Small intestine (tissue), 16 donors: ENCODE measurements around the gene SAT1. TPM values are rescaled to one million over a fixed set of nuclear protein-coding genes. Genes with fewer than 3 reads are reported as not detected.

Source experiments
- DNase-seq, 2 donors: peaks; one replicate each; pipeline versions ENCODE4 v3.0.0 to v3.0.0-alpha.2; 2013
- FAIRE-seq: peaks from 2 replicates; lab custom pipeline; 2012; peaks lifted over from hg19 to GRCh38; lab: Jason Lieb, UNC
- H3K27ac ChIP-seq, 3 donors: one replicate each; pipeline ENCODE4 v1.5.1; 2013; ENCODE audit warnings: low read length in 2 of 3, mild to moderate bottlenecking in 2 of 3, control low read depth in 1 of 3, inconsistent platforms in 1 of 3, low read depth in 1 of 3, moderate library complexity in 1 of 3
- H3K27me3 ChIP-seq, 3 donors: one replicate each; pipeline ENCODE4 v1.6.1; 2013; ENCODE audit warnings: low read length in 3 of 3, inconsistent platforms in 1 of 3; ENCODE audit not compliant: control insufficient read depth in 3 of 3, insufficient read depth in 3 of 3
- H3K36me3 ChIP-seq, 3 donors: one replicate each; pipeline ENCODE4 v1.6.1; 2013; ENCODE audit warnings: low read length in 3 of 3, inconsistent platforms in 1 of 3, low read depth in 1 of 3, mild to moderate bottlenecking in 1 of 3, moderate library complexity in 1 of 3; ENCODE audit not compliant: control insufficient read depth in 3 of 3, insufficient read depth in 2 of 3
- H3K4me1 ChIP-seq, 3 donors: one replicate each; pipeline ENCODE4 v1.6.1; 2013; ENCODE audit warnings: low read length in 2 of 3, inconsistent platforms in 1 of 3, low read depth in 1 of 3, mild to moderate bottlenecking in 1 of 3, moderate library complexity in 1 of 3; ENCODE audit not compliant: control insufficient read depth in 3 of 3, insufficient read depth in 2 of 3
- H3K4me3 ChIP-seq, 3 donors: one replicate each; pipeline ENCODE4 v1.5.1; 2013; ENCODE audit warnings: low read length in 3 of 3, control low read depth in 1 of 3, inconsistent platforms in 1 of 3, low read depth in 1 of 3, mild to moderate bottlenecking in 1 of 3, moderate library complexity in 1 of 3
- H3K9me3 ChIP-seq, 2 donors: one replicate each; pipeline ENCODE4 v1.6.1; 2013; ENCODE audit warnings: low read depth in 1 of 2, low read length in 1 of 2; ENCODE audit not compliant: control insufficient read depth in 2 of 2, insufficient read depth in 1 of 2
- WGBS, 3 donors: extraction: QIAGEN DNeasy Blood & Tissue Kit; methylation state at CpG; one replicate each; pipeline ENCODE4 v1.1.7; 2013; 5-methylcytosine and 5-hydroxymethylcytosine counted together
- long read RNA-seq, 10 donors: transcript quantifications; one replicate each; lab custom pipeline, GENCODE V29; 2026
- polyA plus RNA-seq, 4 donors: library from polyadenylated mRNA; stranded (reverse) in 3 of 4; unstranded in 1 of 4; fragments of 200-250 nt in 3 of 4; fragments of 120-200 nt in 1 of 4; gene quantifications; one replicate each; pipeline versions ENCODE4 v1.2.1 to v1.2.3, GENCODE V29; 2013
- donor health status: healthy with polysubstance abuse.
- donor health status: control.
- donor health status: control.
- donor health status: Bipolar disorder and iron deficiency.
- donor health status: healthy.

SAT1 gene
- polyA plus RNA-seq = 1,000 to 10,000 TPM in 1 of 4 donors, 100 to 1,000 TPM in 3; 412 to 1,273 (median 877) TPM
- long read RNA-seq, donor 1, transcript SAT1-204 (6 exons, 1,065 nt) = major isoform, 437 of 3,514 reads
- long read RNA-seq, donor 1, transcript SAT1-207 (3 exons, 1,033 nt) = minor isoform, 178 of 3,514 reads
- long read RNA-seq, donor 1, transcript SAT1-201 (2 exons, 801 nt) = minor isoform, 80 of 3,514 reads
- long read RNA-seq, donor 1, transcript SAT1-202 (3 exons, 909 nt) = minor isoform, 162 of 3,514 reads
- long read RNA-seq, donor 1, partial matches to known transcripts = 2,568 of 3,514 reads
- long read RNA-seq, donor 1, other reads (novel, unspliced or antisense) = 51 of 3,514 reads
- long read RNA-seq, donor 2, transcript SAT1-201 (2 exons, 801 nt) = minor isoform, 5 of 119 reads
- long read RNA-seq, donor 2, transcript SAT1-207 (3 exons, 1,033 nt) = minor isoform, 31 of 119 reads
- long read RNA-seq, donor 2, transcript SAT1-202 (3 exons, 909 nt) = minor isoform, 17 of 119 reads
- long read RNA-seq, donor 2, transcript SAT1-204 (6 exons, 1,065 nt) = major isoform, 56 of 119 reads
- long read RNA-seq, donor 2, partial matches to known transcripts = 0 of 119 reads
- long read RNA-seq, donor 2, other reads (novel, unspliced or antisense) = 8 of 119 reads
- long read RNA-seq, donor 3, transcript SAT1-201 (2 exons, 801 nt) = minor isoform, 11 of 402 reads
- long read RNA-seq, donor 3, transcript SAT1-204 (6 exons, 1,065 nt) = major isoform, 193 of 402 reads
- long read RNA-seq, donor 3, transcript SAT1-202 (3 exons, 909 nt) = minor isoform, 69 of 402 reads
- long read RNA-seq, donor 3, transcript SAT1-207 (3 exons, 1,033 nt) = minor isoform, 84 of 402 reads
- long read RNA-seq, donor 3, partial matches to known transcripts = 21 of 402 reads
- long read RNA-seq, donor 3, other reads (novel, unspliced or antisense) = 8 of 402 reads
- long read RNA-seq, donor 4, partial matches to known transcripts = 0 of 7 reads
- long read RNA-seq, donor 4, other reads (novel, unspliced or antisense) = 0 of 7 reads
- long read RNA-seq, donor 5, transcript SAT1-204 (6 exons, 1,065 nt) = major isoform, 40 of 115 reads
- long read RNA-seq, donor 5, transcript SAT1-207 (3 exons, 1,033 nt) = minor isoform, 28 of 115 reads
- long read RNA-seq, donor 5, transcript SAT1-202 (3 exons, 909 nt) = minor isoform, 19 of 115 reads
- long read RNA-seq, donor 5, partial matches to known transcripts = 17 of 115 reads
- long read RNA-seq, donor 5, other reads (novel, unspliced or antisense) = 0 of 115 reads
- long read RNA-seq, donor 6, transcript SAT1-204 (6 exons, 1,065 nt) = major isoform, 180 of 373 reads
- long read RNA-seq, donor 6, transcript SAT1-202 (3 exons, 909 nt) = minor isoform, 53 of 373 reads
- long read RNA-seq, donor 6, transcript SAT1-201 (2 exons, 801 nt) = minor isoform, 11 of 373 reads
- long read RNA-seq, donor 6, transcript SAT1-207 (3 exons, 1,033 nt) = minor isoform, 101 of 373 reads
- long read RNA-seq, donor 6, partial matches to known transcripts = 0 of 373 reads
- long read RNA-seq, donor 6, other reads (novel, unspliced or antisense) = 13 of 373 reads
- long read RNA-seq, donor 7, transcript SAT1-205 (2 exons, 826 nt) = minor isoform, 7 of 166 reads
- long read RNA-seq, donor 7, transcript SAT1-202 (3 exons, 909 nt) = minor isoform, 18 of 166 reads
- long read RNA-seq, donor 7, transcript SAT1-204 (6 exons, 1,065 nt) = minor isoform, 39 of 166 reads
- long read RNA-seq, donor 7, transcript SAT1-207 (3 exons, 1,033 nt) = major isoform, 72 of 166 reads
- long read RNA-seq, donor 7, partial matches to known transcripts = 10 of 166 reads
- long read RNA-seq, donor 7, other reads (novel, unspliced or antisense) = 9 of 166 reads
- long read RNA-seq, donor 8, transcript SAT1-204 (6 exons, 1,065 nt) = major isoform, 5 of 8 reads
- long read RNA-seq, donor 8, partial matches to known transcripts = 0 of 8 reads
- long read RNA-seq, donor 8, other reads (novel, unspliced or antisense) = 0 of 8 reads
- long read RNA-seq, donor 9, transcript SAT1-204 (6 exons, 1,065 nt) = major isoform, 36 of 108 reads
- long read RNA-seq, donor 9, transcript SAT1-202 (3 exons, 909 nt) = minor isoform, 10 of 108 reads
- long read RNA-seq, donor 9, transcript SAT1-207 (3 exons, 1,033 nt) = minor isoform, 30 of 108 reads
- long read RNA-seq, donor 9, partial matches to known transcripts = 15 of 108 reads
- long read RNA-seq, donor 9, other reads (novel, unspliced or antisense) = 7 of 108 reads
- long read RNA-seq, donor 10, transcript SAT1-202 (3 exons, 909 nt) = minor isoform, 45 of 273 reads
- long read RNA-seq, donor 10, transcript SAT1-207 (3 exons, 1,033 nt) = minor isoform, 62 of 273 reads
- long read RNA-seq, donor 10, transcript SAT1-201 (2 exons, 801 nt) = minor isoform, 17 of 273 reads
- long read RNA-seq, donor 10, transcript SAT1-204 (6 exons, 1,065 nt) = major isoform, 124 of 273 reads
- long read RNA-seq, donor 10, partial matches to known transcripts = 0 of 273 reads
- long read RNA-seq, donor 10, other reads (novel, unspliced or antisense) = 6 of 273 reads

DNA sequence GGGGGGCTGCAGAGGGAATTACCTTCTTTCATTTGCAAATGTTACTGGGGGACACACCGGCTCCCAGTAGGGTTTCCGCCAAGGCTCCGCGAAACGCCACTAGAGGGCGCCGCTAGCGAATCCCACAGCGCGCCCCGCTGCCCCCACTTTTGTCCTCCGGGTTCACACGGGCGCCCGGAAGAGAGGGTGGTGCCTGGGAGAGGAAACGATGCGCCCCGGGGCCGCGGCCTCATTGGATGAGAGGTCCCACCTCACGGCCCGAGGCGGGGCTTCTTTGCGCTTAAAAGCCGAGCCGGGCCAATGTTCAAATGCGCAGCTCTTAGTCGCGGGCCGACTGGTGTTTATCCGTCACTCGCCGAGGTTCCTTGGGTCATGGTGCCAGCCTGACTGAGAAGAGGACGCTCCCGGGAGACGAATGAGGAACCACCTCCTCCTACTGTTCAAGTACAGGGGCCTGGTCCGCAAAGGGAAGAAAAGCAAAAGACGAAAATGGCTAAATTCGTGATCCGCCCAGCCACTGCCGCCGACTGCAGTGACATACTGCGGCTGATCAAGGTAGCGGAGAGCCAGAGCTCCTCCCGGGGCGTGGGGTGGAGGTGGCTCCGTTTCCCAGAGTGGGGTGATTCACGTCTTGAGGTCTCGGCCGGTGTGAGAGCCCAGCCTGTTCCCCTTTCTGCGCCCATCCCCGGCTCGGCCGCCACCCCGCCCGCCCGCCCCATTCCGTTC lies at the start of gene SAT1:
Gene SAT1, plus strand, starts transcription at position 311 of the 726 bp plus-strand sequence. Its CDS starts 179 bp downstream, at position 490.
- WGBS, 3 donors = 0 to 36% (median 11%) methylated on average over 28 to 58 of the region's 58 CpGs

DNA sequence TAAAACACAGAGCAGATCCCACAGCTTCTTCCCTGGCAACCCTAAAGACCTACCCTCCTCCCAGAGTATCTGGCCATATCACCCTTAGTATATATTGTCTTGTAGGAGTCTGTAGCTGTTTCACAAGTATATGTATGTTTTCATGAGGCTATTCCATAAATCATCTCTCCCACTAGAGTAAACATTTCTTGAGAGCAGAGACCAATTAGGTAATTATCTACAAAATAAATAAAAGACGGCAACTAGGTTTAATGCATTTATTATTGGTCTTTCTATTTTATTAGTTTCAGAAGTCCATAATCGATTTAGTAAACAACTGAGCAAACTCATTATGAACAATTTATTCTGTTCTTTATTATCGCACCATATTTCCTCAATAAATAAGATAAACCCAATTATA lies 46.9 kb upstream of the SAT1 start:
- FAIRE-seq = no peak
- Histone ChIP-seq H3K4me3 (no peak overlapping the region), H3K27ac (no peak overlapping the region), H3K4me1 (peaks cover 0 to 3% (median 0%) of the 10 kb centered on the region in 3 donors), H3K27me3 (no peaks in the 10 kb centered on the region), H3K9me3 (no peaks in the 10 kb centered on the region), H3K36me3 (peaks cover 0 to under 1% (median 0%) of the 10 kb centered on the region in 3 donors)
- WGBS, 3 donors = 12 to 59% (median 29%) methylated on average over 3 of the region's 3 CpGs
- DNase-seq = peak in 1 of 2 donors; percentile 33

More for the DNA sequence above, at the start of gene SAT1:
- no peaks in the 10 kb centered on the region for H3K9me3 ChIP-seq
- no peak for FAIRE-seq
- H3K36me3 ChIP-seq = peaks cover 0 to 9% (median 3%) of the 10 kb centered on the region in 3 donors
- peaks cover 0 to 6% (median 3%) of the 10 kb centered on the region in 3 donors for H3K4me1 ChIP-seq
- H3K27ac ChIP-seq = peak within 1 kb of the TSS; percentile 86 to 97 (median 91)
- H3K4me3 ChIP-seq = peak within 1 kb of the TSS; percentile 58 to 79 (median 68)
- H3K27me3 ChIP-seq = no peaks in the 10 kb centered on the region
- DNase-seq = peak; percentile 94 to 95

DNA sequence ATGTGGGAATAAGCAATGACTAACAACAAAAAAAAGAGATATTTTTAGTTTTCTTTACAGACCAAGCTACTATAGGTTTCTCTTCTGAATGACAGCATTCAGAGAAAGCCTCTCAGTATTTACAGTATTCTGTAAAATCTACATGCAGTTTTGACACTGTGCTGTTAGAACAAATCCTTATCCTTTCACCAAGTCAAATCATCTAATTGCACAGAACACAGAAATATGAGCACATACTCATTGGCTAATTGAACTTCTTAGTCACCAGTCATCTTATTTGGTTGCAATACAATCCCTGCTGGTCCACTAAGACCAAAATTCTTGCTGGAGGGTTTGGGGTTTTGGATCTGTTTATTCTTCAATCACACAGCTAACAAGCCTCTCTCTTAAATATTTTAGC lies 45.6 kb upstream of the SAT1 start:
- FAIRE-seq (no peak), DNase-seq (no peak)
- peaks cover 0 to 3% (median 0%) of the 10 kb centered on the region in 3 donors for H3K4me1 ChIP-seq
- no peak overlapping the region for H3K27ac ChIP-seq
- no peak overlapping the region for H3K4me3 ChIP-seq
- H3K27me3 ChIP-seq = no peaks in the 10 kb centered on the region
- H3K36me3 ChIP-seq = no peaks in the 10 kb centered on the region
- no peaks in the 10 kb centered on the region for H3K9me3 ChIP-seq

DNA sequence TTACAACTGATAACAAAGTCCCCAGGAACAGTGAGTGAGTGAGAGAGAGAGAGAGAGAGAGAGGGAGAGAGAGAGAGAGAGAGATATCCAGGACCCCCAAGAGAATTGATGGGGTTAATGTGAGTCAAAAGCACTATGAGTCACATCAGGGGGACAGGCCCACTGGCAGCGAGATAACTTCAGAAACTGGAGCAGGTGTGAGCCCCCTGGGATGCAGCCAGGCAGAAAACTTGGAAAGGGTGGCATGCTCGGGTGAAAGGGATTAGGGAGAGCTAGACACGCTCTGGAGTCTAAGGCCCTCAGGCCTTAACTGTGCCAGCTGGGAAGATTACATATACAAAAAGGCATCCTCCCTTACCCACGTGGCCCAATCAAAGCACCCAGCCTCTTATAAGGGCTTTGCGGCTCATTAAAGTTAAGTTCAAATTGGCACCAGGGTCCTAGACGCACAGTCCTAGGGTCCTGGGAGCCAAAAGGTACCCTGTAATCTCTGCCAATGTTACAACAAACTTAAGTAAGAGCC lies 40.7 kb upstream of the SAT1 start:
- Histone ChIP-seq H3K4me1 (no peaks in the 10 kb centered on the region), H3K9me3 (no peaks in the 10 kb centered on the region), H3K36me3 (no peaks in the 10 kb centered on the region), H3K27ac (peak overlapping the region in 2 of 3 donors; percentile 89 to 97), H3K4me3 (peak overlapping the region; percentile 40 to 87 (median 60)), H3K27me3 (no peaks in the 10 kb centered on the region)
- DNase-seq (peak; percentile 34 to 54), FAIRE-seq (no peak)
- 1 to 30% (median 9%) methylated on average over 6 of the region's 6 CpGs for WGBS, 3 donors

DNA sequence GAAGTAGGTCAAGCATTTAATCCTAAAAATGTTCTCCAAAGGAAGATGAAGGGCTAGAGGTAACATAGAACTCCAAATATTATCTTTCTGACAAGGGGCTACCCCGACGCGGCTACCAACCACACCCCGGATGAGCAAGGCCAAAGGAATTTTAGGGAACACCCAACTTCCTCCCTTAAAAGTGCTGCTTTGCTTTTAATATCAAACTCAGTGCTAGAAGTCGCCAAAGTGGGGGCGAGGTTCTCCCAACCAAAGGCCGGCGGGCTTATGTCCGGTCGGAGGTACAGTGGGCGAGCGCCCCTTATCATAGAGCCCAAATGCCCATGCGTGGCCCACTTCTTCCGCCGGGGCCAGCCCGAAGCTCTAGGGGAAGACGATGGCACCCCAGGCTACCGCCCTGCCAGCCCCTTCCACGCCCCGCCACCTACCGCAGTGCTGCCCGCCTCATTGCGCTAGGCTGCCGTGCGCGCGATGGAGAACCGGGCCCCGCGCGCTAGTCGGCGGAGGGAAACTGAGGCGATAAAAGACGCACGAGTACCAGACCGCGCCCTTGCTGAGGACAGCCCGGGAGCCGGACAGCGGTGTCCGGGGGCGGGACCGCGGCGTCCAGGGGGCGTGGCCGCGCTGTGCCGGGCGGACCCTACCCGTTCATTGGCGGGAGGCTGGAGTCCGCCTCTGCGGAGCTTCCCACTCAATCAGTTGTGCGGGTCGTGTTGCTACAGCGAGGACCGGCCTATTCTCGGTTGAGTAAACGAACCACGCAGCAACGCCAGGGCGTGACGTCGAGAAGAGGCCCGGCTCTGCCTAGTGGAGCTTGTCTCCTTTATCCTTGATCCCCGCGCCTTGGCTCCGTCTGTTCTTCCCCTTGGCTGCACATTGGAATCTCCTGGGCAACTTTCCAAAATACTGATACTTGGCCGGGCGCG lies 40.0 kb upstream of the SAT1 start, which contains the start of gene ACOT9:
Gene ACOT9, minus strand, starts transcription at position 580 of the 926 bp plus-strand sequence. Its CDS starts 132 bp downstream, at position 448.
- no peaks in the 10 kb centered on the region for H3K36me3 ChIP-seq
- 0 to 39% (median 12%) methylated on average over 57 to 73 of the region's 73 CpGs for WGBS, 3 donors
- peak within 1 kb of the TSS; percentile 40 to 87 (median 60) for H3K4me3 ChIP-seq
- DNase-seq (peak; percentile 90 to 93), FAIRE-seq (no peak)
- peak within 1 kb of the TSS; percentile 43 to 97 (median 89) for H3K27ac ChIP-seq
- H3K9me3 ChIP-seq = no peaks in the 10 kb centered on the region
- H3K4me1 ChIP-seq = no peaks in the 10 kb centered on the region
- no peaks in the 10 kb centered on the region for H3K27me3 ChIP-seq
